Uterus (tissue), 4 donors: ENCODE measurements around the gene NBEAL1. TPM values are rescaled to one million over a fixed set of nuclear protein-coding genes. Genes with fewer than 3 reads are reported as not detected.

ENCODE experiments used
- DNase-seq, 2 donors: peaks; one replicate each; pipeline ENCODE4 v3.0.0-alpha.2; 2019 to 2020
- H3K27ac ChIP-seq, 2 donors: fragments of 200-600 bp; sonication (generic); 1 replicate in 1 of 2; 2 replicates in 1 of 2; pipeline ENCODE4 v1.5.1; 2016 to 2018
- H3K27me3 ChIP-seq, 2 donors: fragments of 200-600 bp; sonication (generic); one replicate each; pipeline ENCODE4 v1.5.1; 2018 to 2019; ENCODE audit warnings: control low read depth in 1 of 2
- H3K36me3 ChIP-seq, 2 donors: fragments of 200-600 bp; sonication (generic); one replicate each; pipeline ENCODE4 v1.5.1; 2019; ENCODE audit warnings: control low read depth in 1 of 2
- H3K4me1 ChIP-seq, 2 donors: fragments of 200-600 bp; sonication (generic); one replicate each; pipeline ENCODE4 v1.5.1; 2018 to 2019; ENCODE audit warnings: control low read depth in 1 of 2
- H3K4me3 ChIP-seq, 2 donors: fragments of 200-600 bp; sonication (generic); 1 replicate in 1 of 2; 2 replicates in 1 of 2; pipeline ENCODE4 v1.5.1; 2018 to 2019; ENCODE audit warnings: mild to moderate bottlenecking in 1 of 2
- H3K9me3 ChIP-seq, 2 donors: fragments of 200-600 bp; sonication (generic); one replicate each; pipeline ENCODE4 v1.5.1; 2019; ENCODE audit warnings: control low read depth in 1 of 2
- POLR2A ChIP-seq, 2 donors: fragments of 450-650 bp; IDR thresholded peaks; one replicate each; pipeline ENCODE4 v1.6.1; 2016; ENCODE audit warnings: antibody characterized with exemption in 2 of 2, mild to moderate bottlenecking in 1 of 2, moderate library complexity in 1 of 2
- intact Hi-C: fragments of 100-400 bp; cut with DNase I; formaldehyde crosslinking; loops from one replicate; pipeline ENCODE4 v1.15.1; 2023; ENCODE audit warnings: low total_unique reads
- total RNA-seq, 4 donors: library from RNA; depleted of rRNA in 3 of 4; stranded (reverse); fragments of >200 nt in 3 of 4; gene quantifications; one replicate each; pipeline versions ENCODE4 v1.1.0 to v1.2.4, GENCODE V29; 2014 to 2023
- TF ChIP-seq, protein P1 (sequence below), 4 experiments: fragments of 200-600 bp in 2 of 4; fragments of 450-650 bp in 2 of 4; sonication (generic) in 2 of 4; IDR thresholded peaks; one replicate each; pipeline ENCODE4 v1.5.1; 2016 to 2019; ENCODE audit warnings: antibody characterized with exemption in 4 of 4, mild to moderate bottlenecking in 2 of 4, moderate library complexity in 1 of 4
- donor health status: DM: yes; HTN: yes; CAD: no.

The NBEAL1 gene
- total RNA-seq, 4 donors from 2014 or later: 23.1 to 106 (median 41.8) TPM

DNA sequence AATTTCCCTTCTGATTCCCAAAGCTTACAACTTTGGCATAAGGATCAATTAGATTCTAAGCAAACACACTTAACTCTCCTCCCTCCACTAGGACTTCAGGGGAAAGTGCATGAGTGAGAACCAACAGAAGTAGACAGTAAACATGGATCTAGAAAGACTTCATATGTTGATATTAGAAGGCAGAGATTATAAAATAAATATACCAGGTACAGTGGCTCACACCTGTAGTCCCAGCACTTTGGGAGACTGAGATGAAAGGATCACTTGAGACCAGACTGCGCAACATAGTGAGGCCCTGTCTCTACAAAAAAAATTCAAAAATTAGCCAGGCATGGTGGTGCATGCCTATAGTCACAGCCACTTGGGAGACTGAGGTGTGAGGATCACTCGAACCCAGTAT is 15.9 kb downstream of the NBEAL1 start:
- Histone ChIP-seq H3K4me1 (no peaks in the 10 kb centered on the region), H3K9me3 (no peaks in the 10 kb centered on the region), H3K27me3 (no peaks in the 10 kb centered on the region), H3K4me3 (no peak overlapping the region), H3K27ac (no peak overlapping the region), H3K36me3 (no peaks in the 10 kb centered on the region)
- TF ChIP-seq POLR2A (IDR thresholded peaks at IDR 0.05): no peak
- TF ChIP-seq, protein P1, sequence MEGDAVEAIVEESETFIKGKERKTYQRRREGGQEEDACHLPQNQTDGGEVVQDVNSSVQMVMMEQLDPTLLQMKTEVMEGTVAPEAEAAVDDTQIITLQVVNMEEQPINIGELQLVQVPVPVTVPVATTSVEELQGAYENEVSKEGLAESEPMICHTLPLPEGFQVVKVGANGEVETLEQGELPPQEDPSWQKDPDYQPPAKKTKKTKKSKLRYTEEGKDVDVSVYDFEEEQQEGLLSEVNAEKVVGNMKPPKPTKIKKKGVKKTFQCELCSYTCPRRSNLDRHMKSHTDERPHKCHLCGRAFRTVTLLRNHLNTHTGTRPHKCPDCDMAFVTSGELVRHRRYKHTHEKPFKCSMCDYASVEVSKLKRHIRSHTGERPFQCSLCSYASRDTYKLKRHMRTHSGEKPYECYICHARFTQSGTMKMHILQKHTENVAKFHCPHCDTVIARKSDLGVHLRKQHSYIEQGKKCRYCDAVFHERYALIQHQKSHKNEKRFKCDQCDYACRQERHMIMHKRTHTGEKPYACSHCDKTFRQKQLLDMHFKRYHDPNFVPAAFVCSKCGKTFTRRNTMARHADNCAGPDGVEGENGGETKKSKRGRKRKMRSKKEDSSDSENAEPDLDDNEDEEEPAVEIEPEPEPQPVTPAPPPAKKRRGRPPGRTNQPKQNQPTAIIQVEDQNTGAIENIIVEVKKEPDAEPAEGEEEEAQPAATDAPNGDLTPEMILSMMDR (IDR thresholded peaks at IDR 0.05): no peak
- intact Hi-C loops: no loop called here
- DNase-seq: no peak

DNA sequence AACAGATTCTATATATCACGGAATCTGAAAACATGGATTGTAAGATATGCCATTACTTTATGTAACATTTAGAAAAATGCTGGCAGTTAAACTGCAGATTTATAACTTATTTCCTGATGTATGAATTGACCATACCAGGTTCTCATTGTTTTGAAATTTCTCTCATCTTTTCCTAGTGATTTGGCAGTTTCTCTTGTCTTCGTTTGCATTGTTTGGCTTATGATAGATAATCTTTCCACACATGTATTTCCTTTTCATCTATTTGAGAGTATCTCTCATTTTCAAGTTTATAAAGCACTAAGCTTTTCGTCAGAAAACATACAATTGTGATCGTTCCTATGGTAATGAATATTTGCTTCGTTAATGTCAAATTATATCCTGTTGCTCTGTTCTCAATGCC is 16.3 kb downstream of the NBEAL1 start:
- intact Hi-C loops: no loop called here
- H3K9me3 ChIP-seq: no peaks in the 10 kb centered on the region
- H3K4me3 ChIP-seq: no peak overlapping the region
- no peak for DNase-seq
- no peaks in the 10 kb centered on the region for H3K27me3 ChIP-seq
- no peaks in the 10 kb centered on the region for H3K36me3 ChIP-seq
- H3K27ac ChIP-seq: no peak overlapping the region
- H3K4me1 ChIP-seq: no peaks in the 10 kb centered on the region
- TF ChIP-seq, protein P1 (IDR thresholded peaks at IDR 0.05): no peak
- TF ChIP-seq POLR2A (IDR thresholded peaks at IDR 0.05): no peak

DNA sequence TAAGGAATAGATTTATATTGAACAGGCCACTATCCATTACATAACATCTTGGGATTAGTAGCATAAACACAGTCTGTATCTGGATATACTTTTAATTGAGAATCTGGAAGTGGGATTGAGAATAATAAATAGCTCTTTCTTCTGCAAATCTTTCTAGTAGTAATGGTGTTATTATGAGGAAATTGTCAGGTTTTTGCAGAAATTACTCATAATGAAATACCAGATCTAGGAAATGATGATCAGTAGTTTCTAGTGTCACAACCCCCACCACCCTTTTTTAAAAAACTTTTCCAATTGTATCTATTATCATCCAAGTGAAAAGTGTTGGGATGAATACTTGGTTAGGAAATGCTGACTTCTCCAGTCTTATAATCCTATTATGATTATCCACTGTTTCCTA is 18.7 kb downstream of the NBEAL1 start:
- DNase-seq: no peak
- intact Hi-C loops: no loop called here
- H3K27ac ChIP-seq: no peak overlapping the region
- peaks cover 0 to 10% of the 10 kb centered on the region in 2 donors for H3K4me1 ChIP-seq
- no peaks in the 10 kb centered on the region for H3K36me3 ChIP-seq
- H3K4me3 ChIP-seq: no peak overlapping the region
- no peaks in the 10 kb centered on the region for H3K27me3 ChIP-seq
- TF ChIP-seq, protein P1 (IDR thresholded peaks at IDR 0.05): no peak
- no peak for TF ChIP-seq POLR2A (IDR thresholded peaks at IDR 0.05)
- H3K9me3 ChIP-seq: no peaks in the 10 kb centered on the region

DNA sequence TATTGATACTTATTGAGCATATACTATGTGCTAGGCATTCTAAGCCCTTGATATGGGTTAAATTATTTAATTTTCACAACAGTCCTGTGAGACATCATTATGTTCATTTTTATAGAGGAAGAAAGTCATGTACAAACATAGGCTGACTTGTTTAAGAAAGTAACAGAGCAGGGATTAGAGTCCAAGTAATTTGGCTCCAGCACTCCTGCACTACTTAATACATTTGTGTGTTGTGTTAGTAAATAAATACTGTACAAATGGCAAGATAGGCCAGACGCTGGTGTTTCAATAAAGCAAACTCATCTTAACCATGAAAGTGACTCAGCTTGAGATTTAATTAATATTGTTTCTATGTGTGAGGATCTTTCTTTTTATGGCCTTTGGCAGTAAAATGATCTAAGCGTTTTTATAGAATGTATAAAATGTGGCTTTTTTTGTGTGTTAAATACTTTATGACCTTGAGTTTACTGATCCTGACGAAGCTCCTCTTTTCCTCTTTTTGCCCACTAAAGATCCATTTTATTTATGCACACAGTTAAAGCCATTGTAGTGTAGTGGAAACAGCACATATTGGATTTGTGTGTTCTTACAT is 21.3 kb downstream of the NBEAL1 start:
- no peaks in the 10 kb centered on the region for H3K36me3 ChIP-seq
- TF ChIP-seq POLR2A (IDR thresholded peaks at IDR 0.05): no peak
- TF ChIP-seq, protein P1 (IDR thresholded peaks at IDR 0.05): no peak
- H3K9me3 ChIP-seq: no peaks in the 10 kb centered on the region
- H3K4me3 ChIP-seq: no peak overlapping the region
- no peaks in the 10 kb centered on the region for H3K27me3 ChIP-seq
- no peak overlapping the region for H3K27ac ChIP-seq
- intact Hi-C loops: no loop called here
- DNase-seq: no peak
- peaks cover 0 to 10% of the 10 kb centered on the region in 2 donors for H3K4me1 ChIP-seq

DNA sequence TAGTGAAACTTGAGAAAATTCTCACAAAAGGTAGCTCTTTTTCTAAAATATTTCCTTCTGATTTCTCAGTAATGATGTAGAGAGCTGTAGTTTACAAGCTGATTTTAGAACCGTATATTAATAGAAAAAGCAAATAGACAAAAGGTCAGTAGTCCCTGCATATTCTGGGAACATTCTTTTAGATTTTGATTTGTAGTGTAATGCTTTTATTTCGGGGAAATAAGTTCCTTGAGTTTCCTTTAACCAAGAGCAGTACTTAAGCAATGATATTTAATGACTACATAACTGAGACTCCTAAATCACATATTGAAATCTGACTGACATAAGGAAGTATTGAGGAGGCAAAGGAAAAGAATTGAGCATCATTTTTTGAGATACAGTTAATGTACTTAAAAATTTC is 22.4 kb downstream of the NBEAL1 start:
- TF ChIP-seq, protein P1 (IDR thresholded peaks at IDR 0.05): no peak
- TF ChIP-seq POLR2A (IDR thresholded peaks at IDR 0.05): no peak
- DNase-seq: no peak
- intact Hi-C loops: no loop called here
- Histone ChIP-seq H3K27ac (no peak overlapping the region), H3K27me3 (no peaks in the 10 kb centered on the region), H3K9me3 (no peaks in the 10 kb centered on the region), H3K4me3 (no peak overlapping the region), H3K4me1 (peaks cover 0 to 10% of the 10 kb centered on the region in 2 donors), H3K36me3 (no peaks in the 10 kb centered on the region)
